Adrenal gland (tissue), 12 donors: ENCODE results near the gene GPR173. TPM values are rescaled to one million over a fixed set of nuclear protein-coding genes. Genes with fewer than 3 reads are reported as not detected.

Experiments
- DNase-seq, 7 donors: peaks; one replicate each; pipeline ENCODE4 v3.0.0-alpha.2; 2019 to 2020
- H3K27ac ChIP-seq, 5 donors: fragments of 200-600 bp; sonication (generic) in 4 of 5; 1 replicate in 3 of 5; 2 replicates in 2 of 5; pipeline versions ENCODE4 v1.5.1 to v1.8.0; 2016 to 2020; ENCODE audit warnings: mild to moderate bottlenecking in 1 of 5
- H3K27me3 ChIP-seq: fragments of 200-600 bp; 2 replicates; pipeline ENCODE4 v1.8.0; 2021
- H3K36me3 ChIP-seq, 2 donors: fragments of 200-600 bp; replicated peaks in 1 of 2; 1 replicate in 1 of 2; 2 replicates in 1 of 2; pipeline versions ENCODE4 v1.5.1 to v1.8.0; 2018 to 2022
- H3K4me1 ChIP-seq, 2 donors: fragments of 200-600 bp; replicated peaks in 1 of 2; 1 replicate in 1 of 2; 2 replicates in 1 of 2; pipeline versions ENCODE4 v1.5.1 to v1.8.0; 2018 to 2021
- H3K4me3 ChIP-seq, 4 donors: fragments of 200-600 bp; sonication (generic) in 3 of 4; one replicate each; pipeline ENCODE4 v1.5.1; 2016 to 2018
- H3K9me3 ChIP-seq, 3 donors: fragments of 200-600 bp; sonication (generic) in 1 of 3; replicated peaks in 1 of 3; 1 replicate in 2 of 3; 2 replicates in 1 of 3; pipeline versions ENCODE4 v1.5.1 to v1.8.0; 2016 to 2021
- CTCF ChIP-seq, 6 experiments: fragments of 450-650 bp in 4 of 6; fragments of 200-600 bp in 2 of 6; sonication (generic) in 1 of 6; IDR thresholded peaks; 1 replicate in 5 of 6; 2 replicates in 1 of 6; pipeline versions ENCODE4 v1.5.1 to v1.8.0; 2016 to 2021; ENCODE audit warnings: antibody characterized with exemption in 6 of 6, mild to moderate bottlenecking in 2 of 6, moderate library complexity in 1 of 6
- POLR2A ChIP-seq, 2 donors: fragments of 450-650 bp; IDR thresholded peaks; one replicate each; pipeline ENCODE4 v1.6.1; 2017; ENCODE audit warnings: antibody characterized with exemption in 2 of 2, mild to moderate bottlenecking in 2 of 2, moderate library complexity in 1 of 2
- WGBS, 4 donors: extraction: QIAGEN DNeasy Blood & Tissue Kit in 2 of 4; methylation state at CpG; one replicate each; pipeline versions ENCODE4 v1.1.5 to v1.1.7; 2013 to 2017; 5-methylcytosine and 5-hydroxymethylcytosine counted together
- intact Hi-C, 2 donors: fragments of 100-400 bp; cut with DNase I; formaldehyde crosslinking; loops; one replicate each; pipeline versions ENCODE4 v1.14.1 to v1.15.0; 2022 to 2023
- polyA plus RNA-seq, 3 donors: library from polyadenylated mRNA; stranded (reverse); fragments of 200-250 nt in 2 of 3; fragments of 350-450 nt in 1 of 3; fragmentation: Illumina TruSeq in 1 of 3; extraction: RNeasy Lipid Tissue Mini Kit (QIAGEN cat#74804) in 1 of 3; gene quantifications; one replicate each; pipeline ENCODE4 v1.2.3, GENCODE V29; 2013 to 2014
- total RNA-seq, 9 donors: library from RNA; depleted of rRNA in 4 of 9; stranded (reverse); fragments of >200 nt in 4 of 9; fragments of 120-200 nt in 1 of 9; fragmentation: NEBNext Ultra II Directional in 1 of 9; extraction: Animal tissue kit (Norgen Biotek cat#: 25700) in 1 of 9; gene quantifications; one replicate each; pipeline versions ENCODE4 v1.1.0 to v1.2.4, GENCODE V29; 2013 to 2023
- donor health status: healthy with polysubstance abuse.
- donor health status: Bipolar disorder and iron deficiency.
- donor health status: DM: yes; HTN: yes; CAD: no.
- donor health status: DM: no; HTN: no; CAD: no.
- donor health status: DM: no; HTN: no; CAD: no.
- donor health status: DM: yes; HTN: yes; CAD: no.

GPR173 gene
- total and polyA plus RNA-seq, 12 donors, result 0.61 to 5.0 (median 2.3) TPM

GRCh38 chrX:53081925-53082772, 33.6 kb downstream of the GPR173 start, which contains the start of gene TSPYL2:
TSS of gene TSPYL2 (plus strand) at chrX:53082367. CDS start at chrX:53082499, 132 bp downstream.
- peak; percentile 93 to 97 (median 95) for DNase-seq
- Histone ChIP-seq H3K27me3 (no peaks in the 10 kb centered on the region), H3K4me3 (peak within 1 kb of the TSS; percentile 16 to 79 (median 40)), H3K27ac (peak within 1 kb of the TSS; percentile 30 to 97 (median 85)), H3K9me3 (no peaks in the 10 kb centered on the region), H3K36me3 (peaks cover 0 to 9% of the 10 kb centered on the region in 2 donors), H3K4me1 (peaks cover 7 to 16% of the 10 kb centered on the region in 2 donors)
- intact Hi-C loops, result no loop called here
- 0 to 39% (median 15%) methylated on average over 7 to 74 of the region's 86 CpGs for WGBS, 4 donors
- TF ChIP-seq POLR2A (IDR thresholded peaks at IDR 0.05), result peak; percentile 99
- TF ChIP-seq CTCF (IDR thresholded peaks at IDR 0.05), result no peak

GRCh38 chrX:53082773-53083616, 34.4 kb downstream of the GPR173 start:
- intact Hi-C loops, result no loop called here
- WGBS, 4 donors, result 3 to 40% (median 18%) methylated on average over 29 to 31 of the region's 31 CpGs
- no peaks in the 10 kb centered on the region for H3K27me3 ChIP-seq
- peak overlapping the region; percentile 30 to 97 (median 85) for H3K27ac ChIP-seq
- H3K9me3 ChIP-seq, result no peaks in the 10 kb centered on the region
- peaks cover 7 to 23% of the 10 kb centered on the region in 2 donors for H3K4me1 ChIP-seq
- peaks cover 0 to 9% of the 10 kb centered on the region in 2 donors for H3K36me3 ChIP-seq
- peak in 1 of 7 donors; percentile 43 for DNase-seq
- H3K4me3 ChIP-seq, result peak overlapping the region; percentile 16 to 79 (median 40)
- TF ChIP-seq POLR2A (IDR thresholded peaks at IDR 0.05) (no peak), CTCF (IDR thresholded peaks at IDR 0.05) (no peak)

GRCh38 chrX:53084043-53084570, 35.5 kb downstream of the GPR173 start:
- no peak for DNase-seq
- intact Hi-C loops, result no loop called here
- Histone ChIP-seq H3K9me3 (no peaks in the 10 kb centered on the region), H3K4me1 (peaks cover 7 to 27% of the 10 kb centered on the region in 2 donors), H3K27me3 (no peaks in the 10 kb centered on the region), H3K36me3 (peaks cover 0 to 9% of the 10 kb centered on the region in 2 donors), H3K27ac (peak overlapping the region in 2 of 5 donors; percentile 93 to 97), H3K4me3 (peak overlapping the region in 1 of 4 donors; percentile 79)
- TF ChIP-seq CTCF (IDR thresholded peaks at IDR 0.05) (no peak), POLR2A (IDR thresholded peaks at IDR 0.05) (no peak)
- 35 to 61% (median 46%) methylated on average over 2 to 4 of the region's 4 CpGs for WGBS, 4 donors
